Islet of Langerhans (tissue), 1 donor: Measurements from ENCODE around the gene TNS1.

Experiments used
- FAIRE-seq: peaks from one replicate; lab custom pipeline; 2011; peaks lifted over from hg19 to GRCh38; lab: Jason Lieb, UNC

Gene TNS1

GRCh38 chr2:217942731-217943335 is 60.0 kb downstream of the TNS1 start:
- FAIRE-seq, result no peak

DNA sequence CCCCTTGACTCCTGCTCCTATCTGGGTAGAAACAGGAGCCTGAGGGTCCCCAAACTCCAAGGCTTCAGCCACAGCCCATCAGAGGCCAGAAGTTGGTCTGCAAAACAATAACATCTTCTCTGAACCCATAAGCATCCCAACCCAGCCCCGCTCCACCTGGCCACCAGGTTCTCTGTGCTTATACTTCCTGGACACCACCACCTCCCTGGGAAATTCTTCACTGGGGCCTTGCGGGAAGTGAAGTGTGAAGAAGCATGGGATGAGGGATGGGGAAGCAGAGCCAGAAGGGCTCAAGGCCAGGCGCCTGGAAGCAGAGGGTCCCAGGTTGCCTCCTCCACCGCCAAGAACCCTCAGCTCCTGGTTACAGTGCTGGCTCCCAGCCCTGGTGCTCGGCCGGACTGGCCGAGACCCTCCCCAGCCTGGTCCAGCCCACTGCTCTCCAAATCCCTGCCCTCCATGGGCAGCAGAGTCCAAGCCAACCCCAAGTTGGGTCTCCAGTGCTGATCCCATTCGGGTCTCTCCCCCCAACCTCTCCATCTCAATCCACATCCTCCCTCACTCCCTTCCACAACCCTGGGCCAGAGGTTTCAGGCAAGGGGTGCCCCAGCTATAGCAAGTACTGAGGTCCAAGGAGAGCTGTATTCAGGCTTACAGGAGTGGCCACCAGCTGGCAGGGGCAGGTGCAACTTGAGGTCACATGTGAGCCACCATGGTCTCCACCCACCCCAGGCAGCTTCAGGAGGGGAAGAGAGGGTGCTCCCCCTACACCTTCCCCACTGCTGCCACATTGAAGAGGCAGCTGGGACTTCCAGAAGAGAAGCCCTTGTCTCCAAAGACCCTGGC is 60.7 kb downstream of the TNS1 start:
- FAIRE-seq, result no peak

DNA sequence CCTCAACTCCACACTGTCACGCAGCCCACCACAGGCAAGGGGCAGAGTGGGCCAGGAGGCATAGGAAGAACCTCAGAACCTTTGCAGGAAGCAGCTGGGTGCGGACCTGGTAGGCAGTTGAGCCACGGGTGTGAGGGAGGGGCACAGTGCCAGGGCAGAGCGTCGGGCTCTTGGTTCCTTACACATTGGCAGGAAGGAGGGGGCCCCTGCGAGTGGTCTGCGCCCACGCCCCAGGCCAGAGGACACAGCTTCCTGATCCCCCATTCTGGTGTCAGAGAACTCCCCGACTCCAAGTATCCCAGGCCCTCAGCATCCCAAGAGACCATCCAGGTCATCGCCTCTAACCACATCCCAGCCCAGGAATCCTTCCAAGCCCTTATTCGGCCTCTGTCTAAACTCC is 61.5 kb downstream of the TNS1 start:
- FAIRE-seq, result no peak

DNA sequence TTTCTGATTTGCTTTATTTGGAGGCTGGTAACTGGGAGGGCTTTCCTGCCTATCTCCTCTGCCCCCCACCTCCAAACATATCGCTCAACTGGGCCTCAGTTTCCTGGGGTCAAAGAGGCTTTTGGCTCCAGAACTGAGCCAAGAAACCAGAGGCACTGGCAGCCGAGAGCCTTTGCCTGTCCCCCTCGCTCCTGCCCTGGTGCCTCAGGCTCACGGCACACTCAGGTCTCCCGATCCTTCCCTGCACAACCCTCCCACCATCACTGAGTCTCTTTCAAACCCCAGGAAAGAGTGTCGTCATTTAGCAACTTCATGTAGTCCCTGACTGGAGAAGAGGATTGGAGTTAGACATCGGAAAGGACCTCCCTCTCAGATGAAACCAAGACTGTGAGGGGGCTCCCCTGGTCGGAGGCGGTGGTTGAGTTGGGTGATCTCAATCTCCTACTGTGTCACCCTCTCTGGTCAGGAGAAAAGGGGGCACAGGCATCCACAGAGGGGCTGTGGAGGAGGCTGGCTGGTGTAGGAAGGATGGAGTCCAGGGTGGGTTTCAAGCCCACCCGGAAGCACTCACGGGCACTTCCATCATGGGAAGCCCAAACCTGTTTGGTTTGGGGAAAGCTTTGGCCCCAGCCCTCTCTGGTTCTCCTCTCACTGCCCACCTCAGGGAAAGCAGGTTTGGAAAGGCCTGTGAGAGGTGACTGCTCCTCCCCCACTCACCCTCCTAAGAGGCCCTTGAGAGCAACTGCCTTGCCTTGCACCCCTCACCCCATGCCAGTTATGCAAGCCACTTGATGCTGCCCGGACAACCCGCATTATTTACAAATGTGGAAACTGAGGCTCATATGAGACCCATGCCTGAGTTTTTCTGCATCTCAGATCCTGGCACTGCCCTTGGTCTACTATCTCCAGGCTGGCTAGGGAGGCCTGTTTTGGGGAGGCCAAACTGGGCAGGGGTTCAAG is 62.3 kb downstream of the TNS1 start:
- FAIRE-seq, result no peak

- FAIRE-seq, result no peak
Measured at GRCh38 chr2:217939629-217940245, 63.1 kb downstream of the TNS1 start.

GRCh38 chr2:217939220-217939619 is 63.6 kb downstream of the TNS1 start:
- FAIRE-seq, result no peak

DNA sequence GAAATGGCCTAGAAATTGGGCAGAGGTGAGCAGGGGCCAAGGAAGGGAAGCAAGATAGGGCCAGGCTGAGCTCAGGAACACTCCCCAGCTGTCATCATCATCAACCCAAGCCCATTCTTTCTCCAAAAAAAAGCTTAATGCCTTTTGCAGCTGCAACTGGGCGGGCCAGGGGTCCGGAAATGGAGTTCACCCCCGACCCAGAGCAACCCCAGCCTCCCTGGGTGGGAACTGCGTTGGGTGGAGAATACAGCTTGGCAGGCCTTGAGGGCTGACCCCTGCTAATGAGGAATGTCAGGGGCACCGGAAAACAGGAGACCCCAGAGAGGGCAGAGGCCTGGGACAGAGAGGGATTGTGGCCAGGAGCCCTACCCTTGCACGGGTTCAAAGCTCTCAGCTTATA is 64.8 kb downstream of the TNS1 start:
- no peak for FAIRE-seq

DNA sequence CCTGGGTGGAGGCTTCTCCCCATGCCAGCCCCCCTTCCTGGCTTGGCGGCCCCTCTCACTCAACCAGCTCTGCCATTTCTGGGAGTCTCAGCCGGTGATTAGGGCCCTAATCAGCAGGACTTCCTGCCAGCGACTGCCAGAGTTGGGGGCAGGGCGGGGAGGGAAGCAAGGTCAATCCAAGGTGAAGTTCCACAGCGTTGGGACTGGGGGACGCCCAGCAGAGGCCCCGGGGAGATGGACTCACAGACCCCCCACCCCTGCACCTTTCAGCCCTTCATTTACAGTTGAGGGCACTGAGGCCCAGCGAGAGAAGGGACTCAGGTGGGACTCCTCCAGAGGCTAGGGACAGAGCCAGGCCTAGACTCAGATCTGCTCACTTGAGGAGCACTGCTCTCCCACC is 65.3 kb downstream of the TNS1 start:
- no peak for FAIRE-seq

DNA sequence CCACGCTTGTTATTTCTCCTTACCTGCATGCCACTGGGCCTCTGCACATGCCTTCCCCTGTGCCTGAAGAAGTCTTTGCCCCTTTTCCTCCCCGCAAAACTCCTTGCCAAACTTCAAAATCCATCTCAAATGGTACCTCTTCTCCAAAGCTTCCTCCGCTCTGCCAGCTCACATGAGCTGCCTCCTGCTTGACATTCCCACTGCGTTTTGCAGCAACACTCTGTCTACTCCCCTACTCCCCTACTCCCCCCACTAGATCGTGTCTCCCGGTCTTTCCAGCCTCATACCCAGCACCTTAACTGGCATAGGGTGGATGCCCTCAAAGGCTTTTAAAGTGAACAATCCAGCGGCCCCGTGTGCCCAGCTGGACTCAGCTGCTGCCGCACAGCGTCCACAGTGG is 65.8 kb downstream of the TNS1 start:
- FAIRE-seq, result no peak

- FAIRE-seq, result no peak
Measured at GRCh38 chr2:217935901-217936684, 66.7 kb downstream of the TNS1 start.

DNA sequence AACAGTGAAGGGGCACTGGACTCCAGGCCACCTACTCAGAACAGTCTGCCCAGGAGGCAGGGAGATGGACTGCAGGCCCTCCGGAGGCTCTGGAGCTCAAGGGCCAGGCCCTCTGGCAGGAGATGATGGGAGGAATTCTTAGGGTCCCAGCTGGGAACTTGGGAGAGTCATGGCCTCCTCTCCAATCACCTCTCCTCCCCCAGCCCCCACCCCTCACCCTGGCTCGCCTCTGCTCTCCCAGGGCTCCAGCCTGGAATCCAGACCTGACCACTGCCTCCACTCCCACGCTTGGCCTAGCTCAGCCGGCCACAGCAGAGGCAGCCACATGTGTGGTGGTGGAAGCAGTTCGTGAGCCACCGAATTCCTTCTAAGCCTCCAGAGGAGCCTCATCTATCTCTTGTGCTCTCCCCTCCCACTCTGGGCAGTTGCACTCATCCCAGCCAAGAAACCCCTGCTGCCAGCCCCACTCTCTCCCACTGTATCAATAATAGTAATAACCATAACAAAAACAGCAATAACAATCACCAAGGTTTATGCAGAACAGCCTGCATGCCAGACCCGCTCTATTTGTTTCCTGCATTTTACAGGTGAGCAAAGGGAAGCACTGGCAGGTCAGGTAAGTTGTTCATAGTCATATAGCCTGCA is 67.4 kb downstream of the TNS1 start:
- no peak for FAIRE-seq

GRCh38 chr2:217934321-217935131 is 68.3 kb downstream of the TNS1 start:
- FAIRE-seq, result no peak

DNA sequence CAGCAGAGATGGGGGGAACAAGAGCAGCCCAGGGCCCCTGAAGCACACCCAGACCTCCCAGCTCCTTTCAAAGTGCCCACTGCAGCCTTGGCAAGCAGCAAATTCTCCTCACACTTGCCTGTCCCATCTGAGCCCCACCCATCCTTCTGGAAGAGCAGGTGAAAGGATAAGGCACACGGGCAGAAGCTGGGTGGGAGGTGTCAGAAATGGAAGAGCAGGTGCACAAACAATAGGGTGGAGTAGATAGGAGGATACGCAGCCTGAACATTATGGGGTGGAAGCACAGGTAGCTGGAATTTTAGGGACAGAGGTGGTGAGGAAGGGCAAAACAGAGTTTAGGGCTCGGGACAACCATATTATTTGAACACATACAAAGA is 69.2 kb downstream of the TNS1 start:
- FAIRE-seq, result no peak

- no peak for FAIRE-seq
Measured at GRCh38 chr2:217932803-217933616, 69.8 kb downstream of the TNS1 start.

DNA sequence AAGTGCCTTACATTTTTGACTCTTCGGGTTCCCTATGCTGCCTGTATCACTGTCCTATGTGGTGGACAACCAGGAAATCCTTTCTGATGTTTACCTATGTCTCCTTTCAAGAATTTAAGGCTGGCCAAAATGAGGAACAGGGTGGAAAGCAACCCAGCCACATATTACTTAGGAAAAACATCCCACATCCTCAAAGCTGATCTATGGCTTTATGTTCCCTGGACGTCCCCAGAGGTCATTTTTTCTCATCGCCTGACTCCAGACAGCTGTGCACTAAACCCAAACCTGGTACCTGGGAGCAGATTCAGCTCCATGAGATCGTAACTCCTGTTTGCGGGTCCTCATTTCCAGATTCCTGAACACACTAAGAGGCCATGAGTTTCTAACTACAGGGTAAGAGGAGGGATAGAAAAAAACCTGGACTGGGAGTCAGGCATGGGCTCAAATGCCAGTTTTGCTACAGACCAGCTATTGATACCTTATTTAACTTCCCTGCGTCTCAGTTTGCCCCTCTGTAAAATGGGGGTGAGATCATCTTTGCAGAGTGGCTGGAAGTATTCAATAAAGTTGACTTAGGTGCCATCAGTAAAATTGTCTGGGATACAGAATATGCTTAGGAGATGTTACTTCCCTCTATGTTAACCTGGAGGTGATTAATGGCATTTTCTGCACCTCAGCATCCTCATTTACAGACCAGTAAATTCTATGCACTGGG is 70.8 kb downstream of the TNS1 start:
- no peak for FAIRE-seq

GRCh38 chr2:217930761-217931563 is 71.8 kb downstream of the TNS1 start:
- no peak for FAIRE-seq

- no peak for FAIRE-seq
Measured at GRCh38 chr2:217929757-217930707, 72.8 kb downstream of the TNS1 start.
